Epithelial cell of esophagus (primary cell): ENCODE data around the gene RRP1.

ENCODE experiments used
- DNase-seq: peaks from one replicate; pipeline ENCODE4 v3.0.0; 2010; ENCODE audit warnings: low read depth
- H3K4me3 ChIP-seq: 2 replicates; pipeline ENCODE4 v1.5.1; 2011; ENCODE audit warnings: mild to moderate bottlenecking, low read length, control low read depth
- TF ChIP-seq, protein P1 (sequence below): IDR thresholded peaks from 2 replicates; pipeline ENCODE4 v1.5.1; 2011; ENCODE audit warnings: low read depth, mild to moderate bottlenecking, low read length, control low read depth, inconsistent platforms; ENCODE audit not compliant: insufficient read depth; ENCODE audit errors: missing control alignments

RRP1 gene

DNA sequence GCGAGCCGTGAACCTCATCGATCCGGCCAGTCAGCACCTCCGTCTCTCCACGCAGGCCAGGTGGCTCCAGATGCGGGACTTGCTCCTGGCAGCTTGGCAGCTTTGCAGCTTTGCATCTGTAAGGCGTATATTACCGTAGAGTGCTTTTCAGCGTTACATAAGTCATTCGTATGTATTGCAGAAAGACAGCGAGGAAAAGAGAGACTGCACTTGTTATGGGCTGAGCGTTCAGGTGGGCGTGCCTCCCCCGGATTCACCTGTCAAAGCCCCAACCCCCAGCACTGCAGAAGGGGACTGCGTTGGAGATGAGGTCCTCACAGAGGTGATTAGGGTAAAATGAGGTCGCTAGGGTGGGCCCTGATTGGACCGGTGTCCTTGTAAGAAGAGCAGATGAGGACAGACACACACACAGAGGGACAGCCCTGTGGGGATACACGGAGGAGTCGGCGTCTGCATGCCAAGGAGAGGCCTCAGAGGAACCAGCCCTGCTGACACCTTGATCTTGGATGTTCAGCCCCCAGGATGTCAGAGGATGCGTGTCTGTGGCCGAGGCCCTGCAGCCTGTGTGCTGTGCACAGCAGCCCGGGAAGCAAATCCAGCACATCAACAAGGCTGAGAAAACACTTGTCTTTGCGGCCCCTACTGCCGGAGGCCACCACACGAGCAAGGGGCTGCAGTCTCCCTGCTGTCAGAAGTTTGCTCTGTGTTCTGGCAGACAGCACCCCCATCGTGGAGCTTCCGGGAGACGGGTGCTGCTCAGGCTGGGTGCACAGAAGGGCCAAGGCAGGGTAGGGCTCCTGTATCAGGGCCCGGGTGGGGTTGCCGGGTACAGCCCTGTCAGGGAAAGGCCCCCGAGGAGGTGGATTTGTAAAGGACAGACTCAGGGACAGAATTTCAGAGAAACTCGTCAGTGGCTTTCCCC lies 64.7 kb downstream of the RRP1 start:
- TF ChIP-seq, protein P1, sequence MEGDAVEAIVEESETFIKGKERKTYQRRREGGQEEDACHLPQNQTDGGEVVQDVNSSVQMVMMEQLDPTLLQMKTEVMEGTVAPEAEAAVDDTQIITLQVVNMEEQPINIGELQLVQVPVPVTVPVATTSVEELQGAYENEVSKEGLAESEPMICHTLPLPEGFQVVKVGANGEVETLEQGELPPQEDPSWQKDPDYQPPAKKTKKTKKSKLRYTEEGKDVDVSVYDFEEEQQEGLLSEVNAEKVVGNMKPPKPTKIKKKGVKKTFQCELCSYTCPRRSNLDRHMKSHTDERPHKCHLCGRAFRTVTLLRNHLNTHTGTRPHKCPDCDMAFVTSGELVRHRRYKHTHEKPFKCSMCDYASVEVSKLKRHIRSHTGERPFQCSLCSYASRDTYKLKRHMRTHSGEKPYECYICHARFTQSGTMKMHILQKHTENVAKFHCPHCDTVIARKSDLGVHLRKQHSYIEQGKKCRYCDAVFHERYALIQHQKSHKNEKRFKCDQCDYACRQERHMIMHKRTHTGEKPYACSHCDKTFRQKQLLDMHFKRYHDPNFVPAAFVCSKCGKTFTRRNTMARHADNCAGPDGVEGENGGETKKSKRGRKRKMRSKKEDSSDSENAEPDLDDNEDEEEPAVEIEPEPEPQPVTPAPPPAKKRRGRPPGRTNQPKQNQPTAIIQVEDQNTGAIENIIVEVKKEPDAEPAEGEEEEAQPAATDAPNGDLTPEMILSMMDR = no peak
- DNase-seq = no peak
- H3K4me3 ChIP-seq = no peak overlapping the region
